Measurements from ENCODE around the gene CENPP. TPM values are rescaled to one million over a fixed set of nuclear protein-coding genes. Genes with fewer than 3 reads are reported as not detected.

Gene CENPP
- total RNA-seq, 4 donors from 2014 or later = 2.9 to 8.3 (median 4.9) TPM

DNA sequence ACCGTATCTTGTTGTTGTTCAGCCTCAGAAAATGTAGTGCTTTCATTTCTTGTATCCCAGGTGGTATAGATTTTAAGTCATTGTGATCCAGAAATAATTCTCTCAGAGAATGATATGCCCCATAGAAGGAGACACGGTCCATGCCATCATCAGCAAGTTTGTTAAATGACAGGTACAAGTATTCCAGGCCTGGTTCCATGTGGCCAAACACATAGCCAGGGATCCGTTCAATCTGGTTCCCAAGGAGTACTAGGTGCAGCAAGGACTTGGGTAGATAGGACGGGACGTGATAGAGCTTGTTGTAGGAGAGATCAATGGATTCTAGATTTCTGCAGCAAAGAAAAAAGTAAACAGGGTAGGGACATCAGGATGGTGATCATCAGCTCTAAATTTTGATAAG, 175.0 kb downstream of the CENPP start:
- no peak for ATAC-seq
- 95 to 97% methylated on average over 3 to 5 of the region's 5 CpGs for WGBS, 2 donors (ENCODE audit: low coverage in 1 of 2)
- Histone ChIP-seq H3K27me3 (no peaks in the 10 kb centered on the region), H3K4me1 (peaks cover 16 to 74% (median 22%) of the 10 kb centered on the region in 3 donors), H3K4me3 (no peak overlapping the region), H3K27ac (peak overlapping the region; percentile 40 to 85 (median 80)), H3K9me3 (no peaks in the 10 kb centered on the region), H3K36me3 (no peaks in the 10 kb centered on the region)
- no peak for TF ChIP-seq EP300 (IDR thresholded peaks at IDR 0.05)
- TF ChIP-seq POLR2AphosphoS5 (IDR thresholded peaks at IDR 0.05) = no peak

DNA sequence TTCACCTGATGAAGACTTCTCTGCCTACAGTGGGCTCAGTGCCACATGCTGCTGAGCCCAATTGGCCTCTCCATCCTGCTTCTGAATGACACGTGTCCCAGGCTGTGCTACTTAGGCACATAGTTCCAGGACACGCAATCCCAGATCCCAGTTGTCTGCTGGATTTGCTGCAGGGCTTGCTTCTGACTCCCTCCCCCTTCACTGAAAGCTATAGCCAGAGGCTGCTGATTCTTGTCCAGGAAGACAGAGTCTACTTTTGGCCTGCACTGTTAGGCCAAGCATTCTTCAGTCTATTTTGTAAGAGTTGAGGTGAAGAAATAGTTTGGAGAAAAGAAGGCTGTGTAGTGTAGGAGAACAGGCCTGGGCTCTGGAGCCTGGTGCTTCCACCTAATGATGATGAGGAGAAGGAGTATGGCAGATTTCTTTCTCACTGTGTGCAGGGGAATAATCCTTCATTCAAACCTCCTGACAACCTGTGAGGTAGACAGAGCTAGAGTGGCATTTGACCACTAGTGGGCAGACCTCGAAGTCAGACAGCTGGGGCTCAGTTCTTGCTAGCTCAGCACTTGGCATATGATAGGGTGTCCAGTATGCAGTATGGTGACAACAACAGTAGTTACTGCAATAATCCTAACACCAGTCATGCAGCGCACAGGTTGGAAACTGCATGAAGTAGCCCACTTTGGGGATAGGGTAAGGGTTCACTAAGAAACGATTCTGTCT, 176.1 kb downstream of the CENPP start:
- Histone ChIP-seq H3K9me3 (no peaks in the 10 kb centered on the region), H3K4me3 (no peak overlapping the region), H3K36me3 (no peaks in the 10 kb centered on the region), H3K27me3 (no peaks in the 10 kb centered on the region), H3K4me1 (peaks cover 20 to 77% (median 26%) of the 10 kb centered on the region in 3 donors), H3K27ac (peak overlapping the region; percentile 40 to 85 (median 80))
- peak; percentile 86 for ATAC-seq
- TF ChIP-seq POLR2A (IDR thresholded peaks at IDR 0.05) = no peak
- TF ChIP-seq EP300 (IDR thresholded peaks at IDR 0.05) = no peak
- TF ChIP-seq, protein P1, sequence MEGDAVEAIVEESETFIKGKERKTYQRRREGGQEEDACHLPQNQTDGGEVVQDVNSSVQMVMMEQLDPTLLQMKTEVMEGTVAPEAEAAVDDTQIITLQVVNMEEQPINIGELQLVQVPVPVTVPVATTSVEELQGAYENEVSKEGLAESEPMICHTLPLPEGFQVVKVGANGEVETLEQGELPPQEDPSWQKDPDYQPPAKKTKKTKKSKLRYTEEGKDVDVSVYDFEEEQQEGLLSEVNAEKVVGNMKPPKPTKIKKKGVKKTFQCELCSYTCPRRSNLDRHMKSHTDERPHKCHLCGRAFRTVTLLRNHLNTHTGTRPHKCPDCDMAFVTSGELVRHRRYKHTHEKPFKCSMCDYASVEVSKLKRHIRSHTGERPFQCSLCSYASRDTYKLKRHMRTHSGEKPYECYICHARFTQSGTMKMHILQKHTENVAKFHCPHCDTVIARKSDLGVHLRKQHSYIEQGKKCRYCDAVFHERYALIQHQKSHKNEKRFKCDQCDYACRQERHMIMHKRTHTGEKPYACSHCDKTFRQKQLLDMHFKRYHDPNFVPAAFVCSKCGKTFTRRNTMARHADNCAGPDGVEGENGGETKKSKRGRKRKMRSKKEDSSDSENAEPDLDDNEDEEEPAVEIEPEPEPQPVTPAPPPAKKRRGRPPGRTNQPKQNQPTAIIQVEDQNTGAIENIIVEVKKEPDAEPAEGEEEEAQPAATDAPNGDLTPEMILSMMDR (IDR thresholded peaks at IDR 0.05) = peak in 3 of 4 experiments; percentile 31 to 47 (median 32)
- TF ChIP-seq POLR2AphosphoS5 (IDR thresholded peaks at IDR 0.05) = peak; percentile 77
- WGBS, 2 donors (ENCODE audit: low coverage in 1 of 2) = 51 to 80% methylated on average over 3 to 5 of the region's 5 CpGs

DNA sequence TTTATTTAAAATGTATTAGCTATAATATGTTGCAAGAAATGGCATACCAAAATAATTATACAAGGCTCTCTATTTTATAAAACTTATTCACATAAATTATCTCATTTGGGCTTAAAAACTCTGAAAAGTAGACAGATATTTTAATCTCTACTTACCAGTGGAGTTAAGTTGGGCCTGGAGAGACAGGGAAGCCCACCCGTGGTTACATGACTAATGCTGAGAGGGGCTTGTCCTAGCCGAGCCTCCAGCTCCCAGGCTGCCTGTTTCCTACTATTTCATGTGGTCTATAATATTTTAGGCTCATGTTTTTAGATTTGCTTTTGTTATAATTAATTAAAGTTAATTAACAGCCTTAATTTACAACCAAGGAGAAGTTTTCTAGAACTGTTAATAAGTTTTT, 177.4 kb downstream of the CENPP start:
- no peak for ATAC-seq
- Histone ChIP-seq H3K27me3 (no peaks in the 10 kb centered on the region), H3K4me1 (peaks cover 26 to 89% (median 39%) of the 10 kb centered on the region in 3 donors), H3K4me3 (no peak overlapping the region), H3K36me3 (no peaks in the 10 kb centered on the region), H3K27ac (peak overlapping the region in 2 of 4 donors; percentile 85), H3K9me3 (no peaks in the 10 kb centered on the region)
- WGBS, 2 donors (ENCODE audit: low coverage in 1 of 2) = 83 to 90% methylated on average over 2 of the region's 2 CpGs
- no peak for TF ChIP-seq POLR2AphosphoS5 (IDR thresholded peaks at IDR 0.05)
- TF ChIP-seq POLR2A (IDR thresholded peaks at IDR 0.05) = no peak
- no peak for TF ChIP-seq EP300 (IDR thresholded peaks at IDR 0.05)
- TF ChIP-seq, protein P1 (IDR thresholded peaks at IDR 0.05) = no peak

DNA sequence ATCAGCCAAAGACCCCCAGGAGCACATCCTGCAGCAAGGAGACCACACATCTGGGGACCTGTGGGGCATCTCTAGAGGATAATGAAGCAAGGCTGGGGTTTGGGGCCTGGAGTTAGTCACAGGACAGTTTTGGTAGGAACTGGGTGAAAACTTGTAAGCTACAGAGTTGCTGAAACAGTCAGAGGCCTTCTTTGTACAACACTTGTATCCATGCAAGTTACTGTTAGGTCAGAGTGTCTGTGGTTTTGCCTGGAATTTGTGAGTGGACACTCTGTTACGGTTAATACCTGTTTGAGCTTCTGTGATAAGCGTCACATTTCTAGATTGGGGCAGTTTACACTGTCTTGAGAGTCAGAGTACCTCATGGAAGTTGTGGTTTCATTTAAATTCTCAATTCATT, 179.1 kb downstream of the CENPP start:
- no peaks in the 10 kb centered on the region for H3K27me3 ChIP-seq
- ATAC-seq = no peak
- 78% methylated on average over 2 of the region's 2 CpGs; no CpG with 5 or more reads in 1 of the 2 donors for WGBS, 2 donors (ENCODE audit: low coverage in 1 of 2)
- peaks cover 29 to 86% (median 39%) of the 10 kb centered on the region in 3 donors for H3K4me1 ChIP-seq
- no peak for TF ChIP-seq EP300 (IDR thresholded peaks at IDR 0.05)
- no peak for TF ChIP-seq POLR2AphosphoS5 (IDR thresholded peaks at IDR 0.05)
- H3K36me3 ChIP-seq = no peaks in the 10 kb centered on the region
- H3K4me3 ChIP-seq = no peak overlapping the region
- H3K9me3 ChIP-seq = no peaks in the 10 kb centered on the region
- H3K27ac ChIP-seq = peak overlapping the region; percentile 83 to 90 (median 85)

DNA sequence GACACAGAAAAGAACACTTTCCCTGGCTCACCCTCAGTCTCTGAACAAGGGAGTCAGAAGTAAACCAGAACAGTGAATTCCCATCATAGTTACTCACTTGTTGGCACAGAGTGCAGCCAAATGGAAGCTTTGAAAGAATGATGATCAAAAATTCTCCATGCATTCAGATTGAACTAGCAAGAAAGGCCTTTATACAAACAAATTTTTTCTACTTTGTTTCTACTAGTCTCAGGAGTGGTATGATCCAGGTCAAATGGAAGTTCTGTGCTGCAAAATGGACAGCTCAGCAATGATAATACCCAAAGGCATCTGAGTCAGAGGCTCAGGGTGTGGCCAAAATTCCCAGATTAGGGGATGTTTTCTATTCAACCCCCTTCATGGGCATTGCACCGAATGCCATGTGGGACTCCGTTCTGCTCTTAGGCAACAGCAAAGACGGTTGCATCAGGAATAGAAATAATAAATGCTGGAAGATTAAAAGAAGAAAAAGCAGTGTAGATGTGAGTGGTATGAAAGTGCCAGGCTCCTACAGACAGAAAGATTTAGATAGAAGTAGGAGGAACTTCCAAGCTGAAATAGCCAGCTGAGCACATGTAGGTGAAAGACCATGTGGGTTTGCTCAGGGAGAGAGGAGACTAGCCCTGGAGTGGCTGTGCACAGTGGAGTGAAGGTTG, 180.6 kb downstream of the CENPP start:
- Histone ChIP-seq H3K27ac (peak overlapping the region; percentile 84 to 90 (median 85)), H3K4me3 (no peak overlapping the region), H3K9me3 (no peaks in the 10 kb centered on the region), H3K4me1 (peaks cover 27 to 81% (median 36%) of the 10 kb centered on the region in 3 donors), H3K27me3 (no peaks in the 10 kb centered on the region), H3K36me3 (no peaks in the 10 kb centered on the region)
- no peak for TF ChIP-seq POLR2A (IDR thresholded peaks at IDR 0.05)
- TF ChIP-seq POLR2AphosphoS5 (IDR thresholded peaks at IDR 0.05) = peak; percentile 93
- TF ChIP-seq, protein P1 (IDR thresholded peaks at IDR 0.05) = no peak
- no peak for TF ChIP-seq EP300 (IDR thresholded peaks at IDR 0.05)
- ATAC-seq = peak; percentile 83
- 10 to 12% methylated on average over 3 of the region's 3 CpGs for WGBS, 2 donors (ENCODE audit: low coverage in 1 of 2)

All from gastroesophageal sphincter (tissue), 4 donors.